GM23338 (cell line): ENCODE measurements around the gene ACVRL1.

Experiments used
- CREB1 ChIP-seq: fragments of 250-450 bp; sonication (Bioruptor Pico); IDR thresholded peaks from 2 replicates; pipeline ENCODE4 v1.5.0; 2020; ENCODE audit warnings: low read depth, mild to moderate bottlenecking, moderate library complexity
- ETS1 ChIP-seq: IDR thresholded peaks from 2 replicates; pipeline ENCODE4 v1.6.1; 2016; ENCODE audit warnings: antibody characterized with exemption
- EZH2 ChIP-seq: fragments of 200-600 bp; sonication (generic); IDR thresholded peaks from one replicate; pipeline ENCODE4 v1.8.0; 2017; ENCODE audit warnings: antibody characterized with exemption, mild to moderate bottlenecking, low read depth; ENCODE audit not compliant: unreplicated experiment
- EZH2phosphoT487 ChIP-seq: fragments of 200-600 bp; sonication (generic); IDR thresholded peaks from one replicate; pipeline ENCODE4 v1.8.1; 2018; ENCODE audit warnings: antibody characterized with exemption; ENCODE audit not compliant: unreplicated experiment
- JUNB ChIP-seq: IDR thresholded peaks from one replicate; pipeline ENCODE4 v1.6.1; 2016; ENCODE audit warnings: antibody characterized with exemption; ENCODE audit not compliant: unreplicated experiment
- NANOG ChIP-seq: IDR thresholded peaks from 2 replicates; pipeline ENCODE4 v1.6.1; 2016; ENCODE audit warnings: antibody characterized with exemption, borderline replicate concordance
- POLR2AphosphoS5 ChIP-seq: IDR thresholded peaks from 2 replicates; pipeline ENCODE4 v1.6.1; 2016; ENCODE audit warnings: antibody characterized with exemption, low read depth
- STAT1 ChIP-seq: IDR thresholded peaks from one replicate; pipeline ENCODE4 v1.6.1; 2016; ENCODE audit warnings: antibody characterized with exemption; ENCODE audit not compliant: unreplicated experiment
- TF ChIP-seq, protein P1 (sequence below), 2 experiments: fragments of 200-600 bp in 1 of 2; sonication (generic) in 1 of 2; conservative IDR thresholded peaks; 2 replicates each; pipeline versions ENCODE4 v1.5.1 to v1.6.1; 2016 to 2017; ENCODE audit warnings: antibody characterized with exemption in 2 of 2, low read depth in 2 of 2, mild to moderate bottlenecking in 2 of 2, moderate library complexity in 1 of 2
- TF ChIP-seq, protein P2 (sequence below): IDR thresholded peaks from one replicate; pipeline ENCODE4 v1.6.1; 2018; ENCODE audit warnings: antibody characterized with exemption; ENCODE audit not compliant: unreplicated experiment

DNA sequence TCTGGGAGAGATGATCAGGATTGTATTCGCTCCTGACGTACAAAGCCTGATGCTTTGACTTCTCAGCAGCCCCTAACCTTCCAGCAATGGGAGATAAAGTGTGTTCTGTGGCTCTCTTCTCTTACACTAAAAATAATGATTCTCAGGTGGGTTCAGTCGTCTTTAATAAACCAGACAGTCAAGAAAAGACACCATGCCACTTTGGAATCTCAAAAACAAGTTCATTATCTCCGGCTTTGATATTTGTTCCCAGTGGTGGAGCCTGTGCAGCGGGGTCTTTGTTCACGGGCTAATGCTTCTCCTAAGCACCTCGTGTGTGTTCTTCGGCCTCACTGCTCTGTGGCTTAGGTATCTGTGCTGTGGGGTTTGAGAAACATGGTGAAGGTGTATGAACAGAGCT lies 45.8 kb downstream of the ACVRL1 start:
- no peak for TF ChIP-seq POLR2AphosphoS5
- TF ChIP-seq, protein P1, sequence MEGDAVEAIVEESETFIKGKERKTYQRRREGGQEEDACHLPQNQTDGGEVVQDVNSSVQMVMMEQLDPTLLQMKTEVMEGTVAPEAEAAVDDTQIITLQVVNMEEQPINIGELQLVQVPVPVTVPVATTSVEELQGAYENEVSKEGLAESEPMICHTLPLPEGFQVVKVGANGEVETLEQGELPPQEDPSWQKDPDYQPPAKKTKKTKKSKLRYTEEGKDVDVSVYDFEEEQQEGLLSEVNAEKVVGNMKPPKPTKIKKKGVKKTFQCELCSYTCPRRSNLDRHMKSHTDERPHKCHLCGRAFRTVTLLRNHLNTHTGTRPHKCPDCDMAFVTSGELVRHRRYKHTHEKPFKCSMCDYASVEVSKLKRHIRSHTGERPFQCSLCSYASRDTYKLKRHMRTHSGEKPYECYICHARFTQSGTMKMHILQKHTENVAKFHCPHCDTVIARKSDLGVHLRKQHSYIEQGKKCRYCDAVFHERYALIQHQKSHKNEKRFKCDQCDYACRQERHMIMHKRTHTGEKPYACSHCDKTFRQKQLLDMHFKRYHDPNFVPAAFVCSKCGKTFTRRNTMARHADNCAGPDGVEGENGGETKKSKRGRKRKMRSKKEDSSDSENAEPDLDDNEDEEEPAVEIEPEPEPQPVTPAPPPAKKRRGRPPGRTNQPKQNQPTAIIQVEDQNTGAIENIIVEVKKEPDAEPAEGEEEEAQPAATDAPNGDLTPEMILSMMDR (conservative IDR thresholded peaks at IDR 0.05; ENCODE audit: low read depth in 2 of 2): no peak
- TF ChIP-seq EZH2: no peak
- no peak for TF ChIP-seq CREB1 (CRISPR knock-in tag)
- TF ChIP-seq STAT1: no peak
- TF ChIP-seq, protein P2, sequence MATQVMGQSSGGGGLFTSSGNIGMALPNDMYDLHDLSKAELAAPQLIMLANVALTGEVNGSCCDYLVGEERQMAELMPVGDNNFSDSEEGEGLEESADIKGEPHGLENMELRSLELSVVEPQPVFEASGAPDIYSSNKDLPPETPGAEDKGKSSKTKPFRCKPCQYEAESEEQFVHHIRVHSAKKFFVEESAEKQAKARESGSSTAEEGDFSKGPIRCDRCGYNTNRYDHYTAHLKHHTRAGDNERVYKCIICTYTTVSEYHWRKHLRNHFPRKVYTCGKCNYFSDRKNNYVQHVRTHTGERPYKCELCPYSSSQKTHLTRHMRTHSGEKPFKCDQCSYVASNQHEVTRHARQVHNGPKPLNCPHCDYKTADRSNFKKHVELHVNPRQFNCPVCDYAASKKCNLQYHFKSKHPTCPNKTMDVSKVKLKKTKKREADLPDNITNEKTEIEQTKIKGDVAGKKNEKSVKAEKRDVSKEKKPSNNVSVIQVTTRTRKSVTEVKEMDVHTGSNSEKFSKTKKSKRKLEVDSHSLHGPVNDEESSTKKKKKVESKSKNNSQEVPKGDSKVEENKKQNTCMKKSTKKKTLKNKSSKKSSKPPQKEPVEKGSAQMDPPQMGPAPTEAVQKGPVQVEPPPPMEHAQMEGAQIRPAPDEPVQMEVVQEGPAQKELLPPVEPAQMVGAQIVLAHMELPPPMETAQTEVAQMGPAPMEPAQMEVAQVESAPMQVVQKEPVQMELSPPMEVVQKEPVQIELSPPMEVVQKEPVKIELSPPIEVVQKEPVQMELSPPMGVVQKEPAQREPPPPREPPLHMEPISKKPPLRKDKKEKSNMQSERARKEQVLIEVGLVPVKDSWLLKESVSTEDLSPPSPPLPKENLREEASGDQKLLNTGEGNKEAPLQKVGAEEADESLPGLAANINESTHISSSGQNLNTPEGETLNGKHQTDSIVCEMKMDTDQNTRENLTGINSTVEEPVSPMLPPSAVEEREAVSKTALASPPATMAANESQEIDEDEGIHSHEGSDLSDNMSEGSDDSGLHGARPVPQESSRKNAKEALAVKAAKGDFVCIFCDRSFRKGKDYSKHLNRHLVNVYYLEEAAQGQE: no peak
- TF ChIP-seq EZH2phosphoT487: no peak
- no peak for TF ChIP-seq ETS1
- TF ChIP-seq JUNB: no peak
- no peak for TF ChIP-seq NANOG
